T1000 (cell line): ENCODE data around the gene TSPAN4.
A peak's percentile ranks its signal among the peaks of the same experiment; 100 is the strongest.

Experiments used
- DNase-seq: peaks from one replicate; lab custom pipeline; 2025; ENCODE audit warnings: mixed read lengths; lab: John Stamatoyannopoulos, UW

TSPAN4 gene

GRCh38 chr11:804599-804964 is 38.1 kb upstream of the TSPAN4 start:
- no peak for DNase-seq

GRCh38 chr11:808427-809286 is 34.0 kb upstream of the TSPAN4 start:
- no peak for DNase-seq

GRCh38 chr11:809287-810039 is 33.2 kb upstream of the TSPAN4 start, which contains the start of gene RPLP2:
Gene RPLP2, plus strand, starts transcription at chr11:809967. Its CDS starts 268 bp downstream, at chr11:810235.
- peak; percentile 90 for DNase-seq

- DNase-seq: no peak
Observed at GRCh38 chr11:810040-810567, 32.5 kb upstream of the TSPAN4 start.

GRCh38 chr11:811446-812245 is 31.0 kb upstream of the TSPAN4 start:
- no peak for DNase-seq

GRCh38 chr11:812390-812789 is 30.3 kb upstream of the TSPAN4 start:
- DNase-seq: no peak

- DNase-seq: no peak
Observed at GRCh38 chr11:813072-813455, 29.6 kb upstream of the TSPAN4 start.

- DNase-seq: no peak
Observed at GRCh38 chr11:813456-814096, 29.1 kb upstream of the TSPAN4 start.

- DNase-seq: no peak
Observed at GRCh38 chr11:815675-816432, 26.8 kb upstream of the TSPAN4 start.

GRCh38 chr11:816433-816779 is 26.2 kb upstream of the TSPAN4 start:
- DNase-seq: no peak

GRCh38 chr11:818396-819128 is 24.1 kb upstream of the TSPAN4 start, which contains the start of gene PNPLA2:
Gene PNPLA2, plus strand, starts transcription at chr11:818914. Its CDS starts 805 bp downstream, at chr11:819719.
- DNase-seq: no peak

- DNase-seq: peak; percentile 80
Observed at GRCh38 chr11:819129-819931, 23.3 kb upstream of the TSPAN4 start.

- DNase-seq: peak; percentile 44
Observed at GRCh38 chr11:819943-820649, 22.6 kb upstream of the TSPAN4 start.

- no peak for DNase-seq
Observed at GRCh38 chr11:820655-821511, 21.8 kb upstream of the TSPAN4 start.

- DNase-seq: no peak
Observed at GRCh38 chr11:821512-822371, 20.9 kb upstream of the TSPAN4 start.

GRCh38 chr11:823441-824291 is 19.0 kb upstream of the TSPAN4 start:
- no peak for DNase-seq
